H1 (cell line): ENCODE data around the gene LRRC28. TPM values are rescaled to one million over a fixed set of nuclear protein-coding genes. Genes with fewer than 3 reads are reported as not detected.

Experiments used
- CTCF ChIA-PET: fragments of 300-600 bp; sonication (Branson Sonifier 250); formaldehyde crosslinking; loops from one replicate; lab custom pipeline; 2021; ENCODE audit not compliant: partially characterized antibody; lab: Charles Lee
- POLR2A ChIA-PET: fragments of 300-600 bp; sonication (Branson Sonifier 250); formaldehyde crosslinking; loops from one replicate; lab custom pipeline; 2021; ENCODE audit warnings: inconsistent platforms; ENCODE audit not compliant: partially characterized antibody; lab: Charles Lee
- DNase-seq, 2 experiments: peaks; one replicate each; pipeline versions ENCODE4 v3.0.0 to v3.0.0-alpha.2; 2010 to 2022; ENCODE audit warnings: low spot score in 2 of 2, low read depth in 1 of 2, mixed read lengths in 1 of 2
- FAIRE-seq: peaks from 2 replicates; lab custom pipeline; 2011; peaks lifted over from hg19 to GRCh38; lab: Jason Lieb, UNC
- H2AFZ ChIP-seq: 2 replicates; pipeline ENCODE4 v1.8.1; 2012; ENCODE audit warnings: low read length, inconsistent platforms
- H2AK5ac ChIP-seq: 2 replicates; pipeline ENCODE4 v1.6.1; 2013; ENCODE audit warnings: low read depth, low read length
- H2BK120ac ChIP-seq: replicated peaks from 2 replicates; pipeline ENCODE3; 2013; ENCODE audit warnings: low read depth, low read length, inconsistent platforms
- H2BK12ac ChIP-seq: 2 replicates; pipeline ENCODE4 v1.6.1; 2013; ENCODE audit warnings: low read depth, low read length
- H2BK15ac ChIP-seq: 2 replicates; pipeline ENCODE4 v1.6.1; 2013; ENCODE audit warnings: low read length
- H2BK20ac ChIP-seq: 2 replicates; pipeline ENCODE4 v1.6.1; 2013; ENCODE audit warnings: low read length
- H2BK5ac ChIP-seq: 2 replicates; pipeline ENCODE4 v1.6.1; 2013; ENCODE audit warnings: low read depth, low read length
- H3K14ac ChIP-seq: 2 replicates; pipeline ENCODE4 v1.6.1; 2013; ENCODE audit warnings: inconsistent platforms; ENCODE audit not compliant: insufficient read length
- H3K18ac ChIP-seq: 2 replicates; pipeline ENCODE4 v1.6.1; 2013; ENCODE audit warnings: low read length; ENCODE audit errors: extremely low read depth
- H3K23ac ChIP-seq: 2 replicates; pipeline ENCODE4 v1.6.1; 2013; ENCODE audit warnings: inconsistent platforms; ENCODE audit not compliant: insufficient read length
- H3K23me2 ChIP-seq: 2 replicates; pipeline ENCODE4 v1.6.1; 2013; ENCODE audit warnings: low read depth, low read length
- H3K27ac ChIP-seq: 2 replicates; pipeline ENCODE4 v1.6.1; 2011; ENCODE audit warnings: low read depth, low read length, inconsistent platforms
- H3K27me3 ChIP-seq, 4 experiments: replicated peaks in 1 of 4; 1 replicate in 1 of 4; 2 replicates in 3 of 4; pipeline versions ENCODE4 v1.6.1 to v1.8.1; 2011 to 2013; ENCODE audit warnings: low read length in 3 of 4, mild to moderate bottlenecking in 3 of 4, inconsistent platforms in 2 of 4, mixed read lengths in 2 of 4, moderate library complexity in 1 of 4; ENCODE audit not compliant: control insufficient read depth in 3 of 4, insufficient read depth in 3 of 4; ENCODE audit errors: extremely low read depth in 1 of 4
- H3K36me3 ChIP-seq, 4 experiments: 2 replicates each; pipeline versions ENCODE4 v1.6.1 to v1.8.1; 2011 to 2013; ENCODE audit warnings: mild to moderate bottlenecking in 4 of 4, low read length in 3 of 4, moderate library complexity in 2 of 4, control low read depth in 1 of 4, inconsistent platforms in 1 of 4; ENCODE audit not compliant: insufficient read depth in 4 of 4, control insufficient read depth in 2 of 4
- H3K4ac ChIP-seq: replicated peaks from 2 replicates; pipeline ENCODE3; 2013; ENCODE audit warnings: low read length, low read depth, mixed read lengths, inconsistent platforms; ENCODE audit not compliant: insufficient read length
- H3K4me1 ChIP-seq, 4 experiments: replicated peaks in 1 of 4; 1 replicate in 1 of 4; 2 replicates in 3 of 4; pipeline versions ENCODE4 v1.6.1 to v1.8.1; 2011 to 2013; ENCODE audit warnings: low read length in 3 of 4, inconsistent platforms in 2 of 4, mixed read lengths in 1 of 4; ENCODE audit not compliant: insufficient read depth in 4 of 4, control insufficient read depth in 3 of 4
- H3K4me2 ChIP-seq, 2 experiments: 2 replicates each; pipeline versions ENCODE4 v1.6.1 to v1.8.1; 2011 to 2013; ENCODE audit warnings: low read depth in 2 of 2, low read length in 2 of 2, control low read depth in 1 of 2, inconsistent platforms in 1 of 2, mild to moderate bottlenecking in 1 of 2; ENCODE audit not compliant: insufficient read depth in 1 of 2
- H3K4me3 ChIP-seq, 4 experiments: fragments of 200-600, 300-600 bp in 1 of 4; sonication (generic), shearing (Covaris generic), sonication (Bioruptor Twin) in 1 of 4; 2 replicates each; pipeline versions ENCODE4 v1.5.1 to v1.8.1; 2011 to 2016; ENCODE audit warnings: low read length in 4 of 4, low read depth in 3 of 4, control low read depth in 2 of 4, inconsistent platforms in 2 of 4, mild to moderate bottlenecking in 2 of 4, mixed read lengths in 1 of 4, moderate library complexity in 1 of 4; ENCODE audit not compliant: insufficient read depth in 2 of 4; ENCODE audit errors: extremely low read depth in 1 of 4
- H3K56ac ChIP-seq: replicated peaks from 2 replicates; pipeline ENCODE3; 2013; ENCODE audit warnings: low read depth, mild to moderate bottlenecking, mixed read lengths, low read length, inconsistent platforms; ENCODE audit not compliant: insufficient read length
- H3K79me1 ChIP-seq: 2 replicates; pipeline ENCODE4 v1.6.1; 2013; ENCODE audit warnings: low read depth, low read length, control low read depth
- H3K79me2 ChIP-seq, 2 experiments: 2 replicates each; pipeline versions ENCODE4 v1.6.1 to v1.8.1; 2012 to 2013; ENCODE audit warnings: low read length in 2 of 2, mild to moderate bottlenecking in 2 of 2, inconsistent platforms in 1 of 2; ENCODE audit not compliant: insufficient read depth in 2 of 2, control insufficient read depth in 1 of 2
- H3K9ac ChIP-seq, 4 experiments: replicated peaks in 1 of 4; 1 replicate in 1 of 4; 2 replicates in 3 of 4; pipeline versions ENCODE4 v1.6.1 to v1.8.1; 2011 to 2013; ENCODE audit warnings: low read depth in 3 of 4, low read length in 3 of 4, control low read depth in 2 of 4, mild to moderate bottlenecking in 2 of 4, moderate library complexity in 2 of 4, inconsistent platforms in 1 of 4; ENCODE audit errors: extremely low read depth in 1 of 4
- H3K9me3 ChIP-seq, 2 experiments: 2 replicates each; pipeline versions ENCODE4 v1.6.1 to v1.8.1; 2012 to 2013; ENCODE audit warnings: mild to moderate bottlenecking in 2 of 2, moderate library complexity in 2 of 2, control low read depth in 1 of 2, inconsistent platforms in 1 of 2, low read depth in 1 of 2, low read length in 1 of 2, mixed read lengths in 1 of 2; ENCODE audit not compliant: insufficient read depth in 2 of 2
- H4K20me1 ChIP-seq, 2 experiments: replicated peaks in 1 of 2; 2 replicates each; pipeline versions ENCODE3 to v1.8.1; 2011 to 2013; ENCODE audit warnings: inconsistent platforms in 2 of 2, low read length in 2 of 2, mild to moderate bottlenecking in 1 of 2; ENCODE audit not compliant: insufficient read depth in 2 of 2, control insufficient read depth in 1 of 2
- H4K5ac ChIP-seq: 2 replicates; pipeline ENCODE4 v1.6.1; 2013; ENCODE audit warnings: low read length, low read depth, mixed read lengths, inconsistent platforms; ENCODE audit not compliant: insufficient read length
- H4K8ac ChIP-seq: 2 replicates; pipeline ENCODE4 v1.8.0; 2013; ENCODE audit warnings: mild to moderate bottlenecking, moderate library complexity, low read length, inconsistent platforms; ENCODE audit not compliant: insufficient read depth; ENCODE audit errors: extremely low read depth
- H4K91ac ChIP-seq: replicated peaks from 2 replicates; pipeline ENCODE3; 2013; ENCODE audit warnings: low read length, mixed read lengths, inconsistent platforms; ENCODE audit not compliant: insufficient read length
- CTBP2 ChIP-seq: IDR thresholded peaks from 2 replicates; pipeline ENCODE4 v1.7.0; 2011; ENCODE audit warnings: borderline replicate concordance, mild to moderate bottlenecking, moderate library complexity, mixed read lengths, low read length; ENCODE audit not compliant: insufficient read depth, insufficient read length
- GTF2F1 ChIP-seq: IDR thresholded peaks from 2 replicates; pipeline ENCODE4 v1.6.1; 2012; ENCODE audit warnings: low read depth, low read length, improper control_type of control experiment, borderline replicate concordance
- KDM1A ChIP-seq: fragments of 200-600, 300-600 bp; sonication (generic); IDR thresholded peaks from 2 replicates; pipeline ENCODE4 v1.7.1; 2016; ENCODE audit warnings: mild to moderate bottlenecking, low read length, borderline replicate concordance
- KDM4A ChIP-seq: IDR thresholded peaks from one replicate; pipeline ENCODE4 v1.7.1; 2012; ENCODE audit warnings: low read depth, mild to moderate bottlenecking, moderate library complexity, low read length, inconsistent platforms; ENCODE audit not compliant: severe bottlenecking
- NANOG ChIP-seq: IDR thresholded peaks from 2 replicates; pipeline ENCODE4 v1.6.1; 2011; ENCODE audit warnings: low read length, low read depth, mild to moderate bottlenecking, inconsistent platforms; ENCODE audit not compliant: insufficient read depth, poor library complexity, severe bottlenecking
- PHF8 ChIP-seq: fragments of 200-600 bp; sonication (generic); conservative IDR thresholded peaks from 2 replicates; pipeline ENCODE4 v1.7.1; 2012; ENCODE audit warnings: low read depth, mild to moderate bottlenecking, inconsistent platforms, low read length, moderate library complexity
- TCF12 ChIP-seq: IDR thresholded peaks from 2 replicates; pipeline ENCODE4 v1.6.1; 2011; ENCODE audit warnings: low read depth, mild to moderate bottlenecking, low read length
- WGBS, 2 experiments: shearing (Covaris generic) in 1 of 2; methylation state at CpG; one replicate each; pipeline versions ENCODE4 v1.1.6 to v1.1.7; 2013 to 2015; ENCODE audit warnings: low lambda C conversion rate in 2 of 2, mixed read lengths in 2 of 2, inconsistent platforms in 1 of 2, low coverage in 1 of 2, missing lambda C conversion rate in 1 of 2; ENCODE audit not compliant: insufficient replicate concordance in 2 of 2, insufficient coverage in 1 of 2, insufficient read length in 1 of 2; ENCODE audit errors: extremely low coverage in 1 of 2, missing lambda C conversion rate in 1 of 2; 5-methylcytosine and 5-hydroxymethylcytosine counted together
- polyA plus RNA-seq, 7 experiments: library from polyadenylated mRNA; depleted of rRNA in 3 of 7; stranded (reverse) in 5 of 7; unstranded in 2 of 7; fragments of >200 nt in 5 of 7; fragments of 200-250 nt in 2 of 7; gene quantifications; 1 replicate in 5 of 7; 2 replicates in 1 of 7; 4 replicates in 1 of 7; pipeline versions ENCODE4 v1.2.1 to v1.2.3, GENCODE V29; 2011 to 2013; ENCODE audit warnings: missing spikeins in 2 of 7, mixed read lengths in 2 of 7
- total RNA-seq: library from RNA; stranded (reverse); fragmentation: NEBNext Ultra II Directional; extraction: Animal tissue kit (Norgen Biotek cat#: 25700); gene quantifications from 2 replicates; pipeline ENCODE4 v1.2.1, GENCODE V29; 2021

LRRC28 gene
- total and polyA plus RNA-seq, 2 of the 8 experiments (the other 6 are each of a cell fraction or from before 2014, with no cell fraction given), result 20.2 to 23.3 TPM

DNA sequence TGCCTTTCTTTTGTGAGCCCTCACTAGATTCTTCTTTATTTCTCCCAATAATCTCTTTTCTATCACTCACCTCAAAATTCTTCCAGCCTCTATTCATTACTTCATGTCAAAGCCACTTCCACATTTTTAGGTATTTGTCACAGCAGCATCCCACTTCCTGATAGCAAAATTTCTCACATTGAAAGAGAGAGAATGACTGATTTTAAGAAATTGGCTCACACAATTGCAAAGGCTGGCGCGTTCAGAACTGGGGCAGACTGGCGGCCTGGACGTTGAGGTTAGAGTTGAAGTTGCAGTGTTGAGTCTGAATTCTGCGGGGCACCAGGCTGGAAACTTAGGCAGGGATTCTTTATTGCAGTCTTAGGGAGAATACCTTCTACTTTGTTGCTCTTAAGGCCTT is 117.9 kb downstream of the LRRC28 start:
- DNase-seq, result no peak
- Histone ChIP-seq H2BK20ac (no peak overlapping the region), H4K5ac (no peak overlapping the region), H3K27ac (no peak overlapping the region), H3K79me1 (no peaks in the 10 kb centered on the region), H2BK120ac (no peak overlapping the region), H2AFZ (no peak overlapping the region), H3K4ac (no peak overlapping the region), H2BK12ac (no peak overlapping the region), H4K8ac (no peak overlapping the region), H3K56ac (no peak overlapping the region), H3K36me3 (peaks cover 0 to 3% (median 0%) of the 10 kb centered on the region in 4 experiments; a peak in 1 of 8 replicates), H3K4me3 (no peak overlapping the region), H4K91ac (no peak overlapping the region), H4K20me1 (no peaks in the 10 kb centered on the region), H3K18ac (no peak overlapping the region), H3K9me3 (peaks cover 3 to 13% of the 10 kb centered on the region in 2 experiments; a peak in 1 of 4 replicates), H2BK5ac (no peak overlapping the region), H3K79me2 (no peaks in the 10 kb centered on the region), H2BK15ac (no peak overlapping the region), H3K27me3 (no peaks in the 10 kb centered on the region), H3K23ac (no peak overlapping the region), H3K23me2 (no peaks in the 10 kb centered on the region), H3K4me1 (no peaks in the 10 kb centered on the region; a peak in 2 of 7 replicates), H3K4me2 (no peak overlapping the region), H2AK5ac (no peak overlapping the region), H3K14ac (no peak overlapping the region), H3K9ac (no peak overlapping the region)
- TF ChIP-seq NANOG, result no peak
- no peak for TF ChIP-seq TCF12
- no peak for TF ChIP-seq KDM1A
- no peak for TF ChIP-seq PHF8
- no peak for TF ChIP-seq CTBP2
- no peak for TF ChIP-seq KDM4A
- TF ChIP-seq GTF2F1, result no peak
- FAIRE-seq, result no peak
- POLR2A ChIA-PET, result no interaction called here
- CTCF ChIA-PET, result interaction anchor here (0.9 to 1.3 kb wide), 2 partner anchors 8 to 11 kb away, joined by 3 to 5 read pairs; no protein-coding TSS in a partner anchor
- WGBS, 2 experiments, result 90% methylated on average over 5 of the region's 5 CpGs; no CpG with 5 or more reads in 1 of the 2 experiments
